ENCODE measurements around the gene ATF5. TPM values are rescaled to one million over a fixed set of nuclear protein-coding genes. Genes with fewer than 3 reads are reported as not detected.
"Not testable (repeated sequence)": the region's sequence is repeated elsewhere in the genome, so short reads cannot be mapped to it uniquely, and the experiment has no call there.

ATF5 gene
- total RNA-seq, 3 donors from 2014 or later: 10.7 to 25.0 (median 16.1) TPM

- Histone ChIP-seq H3K4me1 (ENCODE audit: low read depth) (peaks cover 2% of the 10 kb centered on the region), H3K36me3 (ENCODE audit: low read depth) (no peaks in the 10 kb centered on the region), H3K9me3 (no peaks in the 10 kb centered on the region), H3K4me3 (no peak overlapping the region)
- no peak for TF ChIP-seq CTCF (IDR thresholded peaks at IDR 0.05)
- peak in 1 of 3 donors; percentile 40 for DNase-seq
- ATAC-seq: no peak
- intact Hi-C loops (cut with DNase I, micrococcal nuclease): no loop called here
Observed at GRCh38 chr19:49921871-49922795, 6.9 kb upstream of the ATF5 start.

- intact Hi-C loops (cut with DNase I, micrococcal nuclease): no loop called here
- Histone ChIP-seq H3K36me3 (ENCODE audit: low read depth) (no peaks in the 10 kb centered on the region), H3K4me1 (ENCODE audit: low read depth) (peaks cover 12% of the 10 kb centered on the region), H3K4me3 (no peak overlapping the region), H3K9me3 (no peaks in the 10 kb centered on the region)
- ATAC-seq (peak; percentile 18), DNase-seq (peak in 1 of 3 donors; percentile 48)
- TF ChIP-seq CTCF (IDR thresholded peaks at IDR 0.05): no peak
Observed at GRCh38 chr19:49923055-49924003, 5.7 kb upstream of the ATF5 start.

- no peak for TF ChIP-seq CTCF (IDR thresholded peaks at IDR 0.05)
- DNase-seq: peak in 1 of 3 donors; percentile 53
- Histone ChIP-seq H3K36me3 (ENCODE audit: low read depth) (no peaks in the 10 kb centered on the region), H3K9me3 (no peaks in the 10 kb centered on the region), H3K4me3 (no peak overlapping the region), H3K4me1 (ENCODE audit: low read depth) (peaks cover 15% of the 10 kb centered on the region)
- no peak for ATAC-seq
- intact Hi-C loops (cut with DNase I, micrococcal nuclease): no loop called here
Observed at GRCh38 chr19:49924004-49924880, 4.8 kb upstream of the ATF5 start.

GRCh38 chr19:49924881-49925210 is 4.2 kb upstream of the ATF5 start:
- ATAC-seq; H3K9me3 ChIP-seq; H3K4me3 ChIP-seq; H3K36me3 ChIP-seq (ENCODE audit: low read depth); intact Hi-C loops (cut with DNase I, micrococcal nuclease): not testable (repeated sequence)
- DNase-seq: peak in 1 of 3 donors; percentile 24
- H3K4me1 ChIP-seq (ENCODE audit: low read depth): peaks cover 15% of the 10 kb centered on the region

GRCh38 chr19:49925486-49925885 is 3.5 kb upstream of the ATF5 start:
- intact Hi-C loops (cut with DNase I, micrococcal nuclease): no loop called here
- peaks cover 15% of the 10 kb centered on the region for H3K4me1 ChIP-seq (ENCODE audit: low read depth)

More at GRCh38 chr19:49925486-49925885, 3.5 kb upstream of the ATF5 start:
- TF ChIP-seq CTCF (IDR thresholded peaks at IDR 0.05): no peak
- H3K4me3 ChIP-seq: no peak overlapping the region
- H3K36me3 ChIP-seq (ENCODE audit: low read depth): no peaks in the 10 kb centered on the region
- ATAC-seq (no peak), DNase-seq (peak in 1 of 3 donors; percentile 5)
- H3K9me3 ChIP-seq: no peaks in the 10 kb centered on the region

All from mucosa of descending colon (tissue), 3 donors.